Measurements from ENCODE around the gene RAB31.

DNA sequence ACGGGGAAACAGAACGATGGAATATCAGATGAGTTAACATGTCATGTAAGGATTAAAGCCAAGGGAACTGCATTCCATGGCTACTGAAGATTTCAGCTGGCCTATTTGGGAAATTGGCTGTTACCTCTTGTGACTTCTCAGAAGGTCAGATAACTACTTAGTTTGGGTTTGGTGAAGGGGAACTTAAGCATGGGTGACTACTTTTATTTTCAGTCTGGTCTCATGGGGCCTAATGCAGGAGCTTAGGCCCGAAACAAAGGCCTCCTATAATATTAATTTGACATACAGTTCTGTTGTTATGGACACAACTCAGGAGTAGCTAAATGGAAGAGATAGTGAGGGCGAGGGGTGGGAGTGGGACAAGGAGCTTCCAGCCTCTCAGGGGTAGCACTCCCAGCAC, 133.7 kb downstream of the RAB31 start:
- no peak for TF ChIP-seq EP300 (IDR thresholded peaks at IDR 0.05; ENCODE audit: low read depth)
- no peak for TF ChIP-seq POLR2A (IDR thresholded peaks at IDR 0.05)
- TF ChIP-seq CTCF (IDR thresholded peaks at IDR 0.05), result no peak
- TF ChIP-seq POLR2AphosphoS5 (IDR thresholded peaks at IDR 0.05), result no peak
